Memory B cell (primary cell): ENCODE measurements around the gene SNX30.

Experiments
- ATAC-seq: fragments of 150-1000 bp; cut with Tn5 transposase; 2 replicates; pipeline ENCODE4 v1.10.0; 2021; ENCODE audit warnings: low read depth, mild to moderate bottlenecking, moderate library complexity
- DNase-seq, 2 donors: peaks; one replicate each; pipeline ENCODE4 v3.0.0; 2022; ENCODE audit warnings: low spot score in 2 of 2
- H3K27ac Mint-ChIP-seq: one replicate; pipeline ENCODE4 v1.8.0; 2022; ENCODE audit warnings: mild to moderate bottlenecking, moderate library complexity, mixed read lengths
- H3K27me3 Mint-ChIP-seq: one replicate; pipeline ENCODE4 v1.8.0; 2022; ENCODE audit warnings: mixed read lengths
- H3K36me3 Mint-ChIP-seq: one replicate; pipeline ENCODE4 v1.8.0; 2022; ENCODE audit warnings: mild to moderate bottlenecking, mixed read lengths
- H3K4me1 Mint-ChIP-seq: one replicate; pipeline ENCODE4 v1.8.0; 2022; ENCODE audit warnings: mixed read lengths
- H3K4me3 Mint-ChIP-seq: one replicate; pipeline ENCODE4 v1.8.0; 2022; ENCODE audit warnings: mild to moderate bottlenecking, moderate library complexity, mixed read lengths
- H3K9me3 Mint-ChIP-seq: one replicate; pipeline ENCODE4 v1.8.0; 2022; ENCODE audit warnings: mixed read lengths

SNX30 gene

DNA sequence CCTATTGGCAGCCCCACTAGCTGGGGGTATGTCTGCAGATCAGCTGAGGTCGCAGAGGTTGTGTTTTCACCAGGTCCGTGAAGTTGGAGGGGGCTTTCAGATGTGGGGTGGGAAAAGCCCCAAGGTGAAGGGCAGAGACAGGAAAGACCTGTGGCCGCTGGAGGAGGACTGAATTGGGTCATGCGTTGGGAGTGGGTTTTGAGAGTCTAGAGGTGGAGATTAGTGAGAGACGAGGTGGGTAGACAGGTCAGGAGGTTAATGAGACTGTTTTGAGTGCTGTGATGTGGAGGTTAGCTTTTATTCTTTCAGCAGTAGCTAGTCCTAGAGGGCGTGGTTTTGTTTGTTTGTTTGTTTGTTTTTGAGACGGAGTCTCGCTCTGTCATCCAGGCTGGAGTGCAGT, 10.3 kb downstream of the SNX30 start:
- ATAC-seq (no peak), DNase-seq (no peak)
- Mint-ChIP-seq H3K36me3 (peaks cover 6% of the 10 kb centered on the region), H3K27me3 (no peaks in the 10 kb centered on the region), H3K9me3 (no peaks in the 10 kb centered on the region), H3K4me1 (peaks cover 25% of the 10 kb centered on the region), H3K27ac (peak overlapping the region; percentile 73), H3K4me3 (no peak overlapping the region)

DNA sequence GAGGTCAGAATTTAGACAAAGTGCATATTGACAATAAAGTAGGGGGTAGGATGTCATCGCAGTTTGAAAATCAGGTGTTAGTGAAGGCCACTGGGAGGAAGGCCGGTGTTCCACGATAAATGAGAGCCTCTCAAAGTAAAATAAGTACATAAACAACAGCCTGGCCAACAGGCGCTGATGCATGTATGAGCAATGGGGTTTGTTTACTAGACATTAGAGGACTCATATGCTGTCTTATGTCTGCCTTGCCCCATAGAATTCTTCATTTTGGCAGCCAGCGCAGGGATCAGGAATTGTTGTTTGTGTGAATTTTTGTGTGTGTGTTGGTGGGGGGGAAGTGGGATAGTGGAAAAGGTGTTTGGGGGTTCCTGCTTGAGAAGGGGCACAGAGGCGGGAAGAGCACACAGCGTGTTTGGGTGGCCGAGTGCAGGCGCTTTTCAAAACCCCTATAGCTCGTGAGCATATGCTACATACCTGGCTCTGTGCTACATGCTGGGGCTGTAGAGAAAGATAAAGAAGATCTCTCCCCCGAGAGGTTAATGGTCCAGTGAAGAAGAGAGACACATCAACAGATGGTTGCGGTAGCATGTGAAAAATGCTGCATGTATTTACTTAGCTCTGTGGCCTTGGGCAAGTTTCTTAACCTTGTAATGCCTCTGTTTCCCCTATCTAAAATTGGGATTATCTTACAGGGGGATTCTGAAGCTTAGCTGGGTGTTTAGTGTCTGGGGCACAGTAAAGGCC, 11.5 kb downstream of the SNX30 start:
- Mint-ChIP-seq H3K27me3 (no peaks in the 10 kb centered on the region), H3K9me3 (peaks cover 2% of the 10 kb centered on the region), H3K4me1 (peaks cover 25% of the 10 kb centered on the region), H3K36me3 (peaks cover 10% of the 10 kb centered on the region), H3K4me3 (no peak overlapping the region), H3K27ac (peak overlapping the region; percentile 45)
- no peak for DNase-seq
- no peak for ATAC-seq

DNA sequence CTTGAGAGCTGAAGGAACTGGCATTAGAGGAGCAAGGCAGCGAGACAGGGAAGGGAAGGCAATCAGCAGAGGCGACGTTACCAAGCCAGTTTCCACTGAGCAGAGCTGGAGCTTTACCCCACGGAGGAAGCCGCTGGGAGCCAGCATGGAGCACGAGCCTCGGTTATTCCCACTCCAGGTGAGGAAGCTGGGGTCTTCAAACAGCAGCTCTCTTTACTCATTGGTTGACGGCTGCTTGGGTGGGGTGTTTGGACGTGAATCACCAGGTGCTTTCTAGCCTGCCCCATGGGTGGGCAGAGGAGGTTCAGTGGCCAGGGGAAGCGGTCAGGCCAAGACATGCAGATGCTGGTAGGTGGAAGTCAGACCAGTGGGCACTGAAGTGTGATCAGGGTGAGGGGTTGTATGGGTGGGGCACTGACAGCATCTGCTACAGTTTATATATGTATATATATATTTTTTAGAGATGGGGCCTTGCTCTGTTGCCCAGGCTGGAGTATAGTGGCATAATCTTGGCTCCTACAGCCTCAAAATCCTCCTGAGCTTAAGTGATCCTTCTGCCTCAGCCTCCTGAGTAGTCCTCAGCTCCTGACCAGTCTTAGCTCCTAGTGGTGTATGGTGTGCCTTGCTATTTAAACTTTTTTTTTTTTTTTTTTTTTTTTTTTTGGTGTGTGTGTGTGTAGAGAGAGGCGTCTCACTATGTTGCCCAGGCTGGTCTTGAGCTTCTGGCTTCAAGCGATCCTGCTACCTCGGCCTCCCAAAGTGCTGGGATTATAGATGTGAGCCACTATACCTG, 12.4 kb downstream of the SNX30 start:
- no peaks in the 10 kb centered on the region for H3K27me3 Mint-ChIP-seq
- no peak for DNase-seq
- H3K4me1 Mint-ChIP-seq: peaks cover 25% of the 10 kb centered on the region
- H3K4me3 Mint-ChIP-seq: no peak overlapping the region
- peaks cover 4% of the 10 kb centered on the region for H3K9me3 Mint-ChIP-seq
- peak overlapping the region; percentile 45 for H3K27ac Mint-ChIP-seq
- peaks cover 12% of the 10 kb centered on the region for H3K36me3 Mint-ChIP-seq
- no peak for ATAC-seq

DNA sequence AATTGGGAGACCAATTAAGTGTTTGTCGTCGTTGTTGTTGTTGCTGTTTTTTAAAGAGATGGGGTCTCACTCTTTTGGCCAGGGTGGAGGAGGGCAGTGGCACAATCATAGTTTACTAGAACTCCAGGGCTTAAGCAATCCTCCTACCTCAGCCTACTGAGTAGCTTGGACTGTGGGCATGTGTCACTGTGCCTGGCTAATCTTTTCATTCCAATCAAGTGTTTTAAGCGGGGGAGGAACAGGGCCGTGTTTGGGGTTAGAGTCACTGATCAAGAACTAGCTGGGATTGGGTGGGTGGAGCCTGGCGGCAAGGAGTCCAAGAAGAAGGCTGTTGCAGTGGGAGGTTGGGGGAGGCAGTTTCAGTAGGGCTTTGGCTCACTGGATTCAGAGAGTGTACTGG, 13.8 kb downstream of the SNX30 start:
- Mint-ChIP-seq H3K9me3 (peaks cover 4% of the 10 kb centered on the region), H3K36me3 (peaks cover 13% of the 10 kb centered on the region), H3K4me3 (no peak overlapping the region), H3K4me1 (peaks cover 22% of the 10 kb centered on the region), H3K27ac (peak overlapping the region; percentile 11), H3K27me3 (no peaks in the 10 kb centered on the region)
- no peak for ATAC-seq
- DNase-seq: no peak

DNA sequence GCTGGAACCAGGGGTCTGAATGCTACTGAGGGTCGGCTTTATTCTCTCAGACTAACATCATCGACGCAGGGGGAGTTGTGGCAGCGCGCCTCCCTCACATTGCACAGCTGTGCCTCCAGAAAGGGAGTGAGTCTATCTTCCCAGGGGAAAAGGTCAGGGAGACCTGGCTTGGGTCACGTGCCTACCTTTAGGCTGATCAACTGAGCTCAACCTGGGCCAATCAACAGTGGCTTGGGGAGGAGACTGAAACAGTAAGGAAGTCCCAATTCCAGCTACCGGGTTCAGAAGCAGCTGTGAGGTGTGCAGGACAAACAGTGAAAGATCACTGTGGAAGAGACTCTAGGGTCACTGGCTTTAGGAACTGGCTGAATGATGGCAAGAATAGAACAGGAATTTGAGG, 14.3 kb downstream of the SNX30 start:
- DNase-seq (no peak), ATAC-seq (no peak)
- peaks cover 25% of the 10 kb centered on the region for H3K4me1 Mint-ChIP-seq
- no peak overlapping the region for H3K4me3 Mint-ChIP-seq
- no peaks in the 10 kb centered on the region for H3K27me3 Mint-ChIP-seq
- peaks cover 4% of the 10 kb centered on the region for H3K9me3 Mint-ChIP-seq
- H3K27ac Mint-ChIP-seq: no peak overlapping the region
- peaks cover 17% of the 10 kb centered on the region for H3K36me3 Mint-ChIP-seq

DNA sequence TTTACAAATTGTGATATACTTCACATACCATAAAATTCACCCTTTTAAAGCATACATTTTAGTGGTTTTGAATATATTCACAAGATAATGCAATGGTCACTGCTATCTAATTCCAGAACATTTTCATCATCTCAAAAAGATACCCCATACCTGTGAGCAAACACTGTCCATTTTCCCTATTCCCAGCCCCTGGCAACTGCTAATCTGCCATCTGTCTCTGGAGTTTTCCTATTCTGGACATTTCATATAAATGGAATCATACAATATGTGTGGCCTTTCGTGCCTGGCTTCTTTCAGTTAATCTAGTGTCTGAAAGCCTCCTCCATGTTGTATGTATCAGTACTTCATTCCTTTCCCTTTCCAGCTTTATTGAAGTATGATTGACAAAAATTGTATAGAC, 14.7 kb downstream of the SNX30 start:
- Mint-ChIP-seq H3K9me3 (peaks cover 4% of the 10 kb centered on the region), H3K27me3 (no peaks in the 10 kb centered on the region), H3K36me3 (peaks cover 18% of the 10 kb centered on the region), H3K27ac (no peak overlapping the region), H3K4me3 (no peak overlapping the region), H3K4me1 (peaks cover 25% of the 10 kb centered on the region)
- DNase-seq: no peak
- no peak for ATAC-seq

DNA sequence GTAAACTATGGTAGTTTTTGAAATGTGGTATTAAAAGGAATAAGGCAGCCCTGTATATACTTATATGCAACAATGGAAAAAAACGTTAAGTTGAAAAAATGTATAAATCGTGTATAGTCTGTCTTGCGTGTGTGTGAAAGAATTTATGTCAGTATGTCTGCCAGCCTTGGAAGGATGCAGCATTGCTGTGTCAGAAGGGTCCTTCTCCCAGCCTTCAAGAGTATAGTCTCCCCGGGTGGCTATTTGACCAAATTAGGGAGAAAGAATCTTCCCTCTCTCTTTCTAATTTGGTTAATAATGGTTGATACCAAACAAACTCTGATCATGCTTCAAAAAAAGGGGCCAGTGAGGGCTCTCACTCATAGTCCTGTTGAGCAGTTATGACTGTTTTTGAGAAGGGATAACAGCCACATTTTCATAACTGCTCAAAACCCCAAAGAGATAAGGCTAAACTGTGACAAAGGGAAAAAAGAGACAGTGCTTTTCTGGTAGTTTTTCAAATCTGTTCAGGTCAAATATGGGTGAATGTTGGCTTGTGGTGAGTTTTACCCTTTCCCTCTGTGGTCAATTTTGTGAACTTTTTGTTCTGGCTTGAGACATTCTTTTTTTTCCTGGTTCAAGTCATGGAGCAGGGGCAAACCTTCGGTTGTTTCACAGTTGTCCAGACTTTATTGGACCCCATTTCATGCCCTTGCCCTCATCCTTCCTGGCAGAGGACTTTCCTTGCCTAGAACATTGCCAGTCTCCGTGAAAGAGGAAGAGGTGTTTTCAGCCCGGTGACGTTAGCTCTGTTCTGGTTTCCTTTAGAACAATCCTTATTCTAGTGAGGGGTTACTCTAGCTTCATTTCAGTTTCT, 21.0 kb downstream of the SNX30 start:
- peaks cover 3% of the 10 kb centered on the region for H3K9me3 Mint-ChIP-seq
- H3K4me1 Mint-ChIP-seq: peaks cover 29% of the 10 kb centered on the region
- H3K27ac Mint-ChIP-seq: peak overlapping the region; percentile 56
- peak; percentile 85 for ATAC-seq
- H3K36me3 Mint-ChIP-seq: peaks cover 19% of the 10 kb centered on the region
- DNase-seq: no peak
- H3K4me3 Mint-ChIP-seq: peak overlapping the region; percentile 37
- no peaks in the 10 kb centered on the region for H3K27me3 Mint-ChIP-seq

DNA sequence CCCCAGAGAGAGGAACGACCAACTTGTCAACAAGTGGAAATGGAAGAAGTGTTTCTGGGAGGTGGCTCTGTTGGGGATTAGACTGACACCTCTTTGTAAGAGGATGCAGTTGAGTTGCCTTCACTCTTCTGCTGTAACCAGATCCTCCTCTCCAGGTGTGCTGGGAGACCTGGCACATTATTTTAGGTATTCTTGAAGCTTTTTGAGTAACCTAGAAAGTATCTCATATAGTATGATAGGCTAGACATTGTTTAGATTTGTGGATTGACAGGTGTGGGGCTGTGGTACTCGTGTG, 21.6 kb downstream of the SNX30 start:
- Mint-ChIP-seq H3K36me3 (peaks cover 17% of the 10 kb centered on the region), H3K4me1 (peaks cover 29% of the 10 kb centered on the region), H3K27ac (peak overlapping the region; percentile 56), H3K4me3 (peak overlapping the region; percentile 37), H3K27me3 (no peaks in the 10 kb centered on the region), H3K9me3 (peaks cover 3% of the 10 kb centered on the region)
- ATAC-seq: no peak
- DNase-seq: no peak

DNA sequence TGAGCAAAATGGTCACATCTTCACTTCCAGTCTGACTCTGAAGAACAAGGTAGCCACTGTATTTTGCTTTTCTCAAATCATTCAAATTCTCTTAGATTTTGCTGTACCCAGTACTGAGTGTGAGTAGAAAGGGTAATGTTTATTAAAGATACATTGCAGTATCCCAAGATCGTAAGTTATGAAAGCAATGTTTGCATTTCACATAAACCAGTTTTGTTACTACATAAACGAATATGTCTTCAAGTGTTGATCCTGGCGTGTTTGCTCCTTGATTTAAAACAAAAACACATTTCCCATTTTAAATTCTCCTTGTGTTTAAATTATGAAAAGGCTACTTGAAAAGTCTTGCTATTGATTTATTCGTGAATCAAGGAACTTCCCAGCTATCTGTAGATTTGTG, 22.0 kb downstream of the SNX30 start:
- Mint-ChIP-seq H3K27ac (peak overlapping the region; percentile 56), H3K36me3 (peaks cover 16% of the 10 kb centered on the region), H3K4me3 (no peak overlapping the region), H3K4me1 (peaks cover 29% of the 10 kb centered on the region), H3K27me3 (no peaks in the 10 kb centered on the region), H3K9me3 (peaks cover 3% of the 10 kb centered on the region)
- DNase-seq: no peak
- no peak for ATAC-seq

DNA sequence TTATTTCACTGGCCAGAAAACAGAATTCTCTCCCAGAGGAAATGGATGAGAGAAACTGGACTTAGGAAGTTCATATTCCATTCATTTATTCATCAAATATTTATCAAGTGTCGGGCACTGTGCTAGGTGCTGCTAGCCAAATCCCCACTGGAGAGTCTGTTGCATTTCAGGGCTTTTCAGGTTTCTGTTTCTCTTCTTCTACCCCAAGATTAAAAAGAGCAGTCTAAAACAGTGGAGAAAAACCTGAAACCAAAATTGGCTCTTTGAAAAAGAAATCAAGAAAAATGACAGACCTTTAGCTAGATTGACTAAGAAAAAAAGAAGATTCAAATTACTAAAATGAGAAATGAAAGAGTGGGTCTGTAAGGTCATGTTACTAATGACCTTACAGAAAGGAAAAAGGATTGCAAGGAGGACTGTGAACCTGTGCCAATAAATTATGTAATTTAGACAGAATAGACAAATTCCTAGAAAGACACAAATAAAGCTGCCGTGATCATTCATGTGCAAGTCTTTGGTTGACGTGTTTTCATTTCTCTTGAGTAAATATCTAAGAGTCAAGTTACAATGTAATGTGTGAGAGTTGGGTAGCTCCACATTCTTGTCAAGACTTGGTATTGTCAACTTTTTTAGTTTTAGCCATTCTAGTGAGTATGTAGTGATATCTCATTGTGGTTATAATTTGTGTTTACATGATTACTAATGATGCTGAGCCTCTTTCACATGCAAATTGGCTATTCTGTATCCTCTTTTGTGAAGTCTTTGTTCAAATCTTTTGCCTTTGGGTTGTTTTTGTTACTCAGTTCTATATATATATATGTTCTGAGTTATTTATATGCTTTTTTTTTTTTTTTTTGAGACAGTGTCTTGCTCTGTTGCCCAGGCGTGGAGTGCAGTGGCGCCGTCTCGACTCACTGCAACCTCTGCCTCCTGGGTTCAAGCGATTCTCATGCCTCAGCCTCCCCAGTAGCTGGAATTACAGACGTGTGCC, 23.7 kb downstream of the SNX30 start:
- Mint-ChIP-seq H3K9me3 (peaks cover 1% of the 10 kb centered on the region), H3K4me1 (peaks cover 38% of the 10 kb centered on the region), H3K36me3 (peaks cover 13% of the 10 kb centered on the region), H3K27ac (no peak overlapping the region), H3K4me3 (no peak overlapping the region), H3K27me3 (no peaks in the 10 kb centered on the region)
- DNase-seq (no peak), ATAC-seq (peak; percentile 24)

DNA sequence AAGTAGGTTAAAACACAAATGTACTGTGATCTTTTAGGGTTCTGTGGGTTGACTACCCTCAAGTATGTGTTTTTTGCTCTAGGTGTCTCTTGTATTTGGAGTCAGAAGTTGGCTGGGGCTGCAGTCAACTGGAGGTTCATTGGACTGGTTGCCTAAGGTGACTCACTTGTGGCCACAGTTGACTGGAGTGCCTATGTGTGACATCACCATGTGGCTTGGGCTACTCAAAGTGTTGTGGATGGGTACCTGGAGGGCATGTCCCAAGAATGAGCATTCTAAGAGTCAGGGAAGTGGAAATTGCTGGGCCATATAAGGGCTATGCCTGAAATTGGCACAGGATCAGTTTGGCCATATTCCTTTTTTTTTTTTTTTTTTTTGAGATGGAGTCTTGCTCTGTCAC, 27.4 kb downstream of the SNX30 start:
- ATAC-seq: no peak
- no peak for DNase-seq
- H3K27ac Mint-ChIP-seq: no peak overlapping the region
- H3K27me3 Mint-ChIP-seq: no peaks in the 10 kb centered on the region
- H3K4me1 Mint-ChIP-seq: peaks cover 23% of the 10 kb centered on the region
- H3K9me3 Mint-ChIP-seq: peaks cover 1% of the 10 kb centered on the region
- no peak overlapping the region for H3K4me3 Mint-ChIP-seq
- peaks cover 8% of the 10 kb centered on the region for H3K36me3 Mint-ChIP-seq

DNA sequence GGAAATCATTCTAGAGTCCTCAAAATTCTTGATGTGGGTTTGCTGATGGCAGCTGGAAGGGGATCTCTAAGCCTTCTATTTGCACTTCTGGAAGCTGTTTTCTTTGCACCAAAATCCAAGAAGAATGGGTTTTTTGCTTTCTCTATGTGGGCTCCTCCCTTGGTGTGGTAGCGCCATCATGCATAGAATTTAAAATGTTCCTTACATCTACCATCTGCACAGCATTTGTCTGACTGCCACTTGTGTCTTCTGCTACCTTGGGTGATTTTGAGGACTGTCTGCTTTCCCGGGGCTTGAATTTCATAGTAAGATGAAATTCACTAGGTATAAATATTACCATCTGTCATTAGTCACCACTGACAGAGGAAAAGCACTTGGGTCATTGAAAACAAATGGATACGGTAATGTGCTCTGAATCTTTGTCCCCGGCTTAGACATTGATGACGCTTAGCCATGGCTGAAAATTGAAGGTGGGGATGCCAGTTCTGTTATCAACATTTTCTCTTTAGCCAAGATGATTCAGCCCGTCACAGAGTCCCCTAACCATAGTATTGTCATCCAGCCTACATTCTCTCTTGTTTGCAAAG, 30.0 kb downstream of the SNX30 start:
- H3K36me3 Mint-ChIP-seq: peaks cover 8% of the 10 kb centered on the region
- peaks cover 16% of the 10 kb centered on the region for H3K4me1 Mint-ChIP-seq
- no peak overlapping the region for H3K4me3 Mint-ChIP-seq
- H3K27me3 Mint-ChIP-seq: peaks cover 3% of the 10 kb centered on the region
- peaks cover 1% of the 10 kb centered on the region for H3K9me3 Mint-ChIP-seq
- DNase-seq: no peak
- ATAC-seq: no peak
- H3K27ac Mint-ChIP-seq: no peak overlapping the region

DNA sequence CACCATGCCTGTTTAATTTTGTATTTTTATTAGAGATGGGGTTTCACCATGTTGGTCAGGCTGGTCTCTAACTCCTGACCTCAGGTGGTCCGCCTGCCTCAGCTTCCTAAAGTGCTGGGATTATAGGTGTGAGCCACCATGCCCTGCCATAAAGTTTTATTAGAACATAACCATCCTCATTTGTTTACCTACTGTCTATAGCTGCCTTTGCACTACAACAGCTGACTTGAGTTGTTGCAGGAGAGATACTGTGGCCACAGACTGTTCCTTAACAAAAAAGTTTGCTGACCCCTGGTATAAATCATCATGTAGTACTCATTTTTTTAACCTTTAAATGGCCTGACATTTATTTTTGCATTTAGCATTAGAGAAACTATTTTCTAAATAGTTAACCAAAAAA, 31.7 kb downstream of the SNX30 start:
- peaks cover 3% of the 10 kb centered on the region for H3K27me3 Mint-ChIP-seq
- no peaks in the 10 kb centered on the region for H3K9me3 Mint-ChIP-seq
- DNase-seq (no peak), ATAC-seq (no peak)
- no peak overlapping the region for H3K27ac Mint-ChIP-seq
- H3K36me3 Mint-ChIP-seq: peaks cover 5% of the 10 kb centered on the region
- no peak overlapping the region for H3K4me3 Mint-ChIP-seq
- H3K4me1 Mint-ChIP-seq: peaks cover 27% of the 10 kb centered on the region
